Thyroid gland (tissue), 4 donors: Measurements from ENCODE around the gene SLC9C2. TPM values are rescaled to one million over a fixed set of nuclear protein-coding genes. Genes with fewer than 3 reads are reported as not detected.
"Not testable (repeated sequence)": the region's sequence is repeated elsewhere in the genome, so short reads cannot be mapped to it uniquely, and the experiment has no call there.

Source experiments
- DNase-seq, 2 donors: peaks; one replicate each; pipeline ENCODE4 v3.0.0-alpha.2; 2019
- H3K27ac ChIP-seq, 3 donors: fragments of 200-600 bp; sonication (generic); 1 replicate in 2 of 3; 2 replicates in 1 of 3; pipeline ENCODE4 v1.5.1; 2016 to 2019; ENCODE audit warnings: mild to moderate bottlenecking in 1 of 3, moderate library complexity in 1 of 3
- H3K27me3 ChIP-seq: fragments of 200-600 bp; sonication (generic); one replicate; pipeline ENCODE4 v1.5.1; 2019
- H3K36me3 ChIP-seq, 2 donors: fragments of 200-600 bp; sonication (generic); one replicate each; pipeline ENCODE4 v1.5.1; 2016 to 2019
- H3K4me1 ChIP-seq, 2 donors: fragments of 200-600 bp; sonication (generic); one replicate each; pipeline ENCODE4 v1.5.1; 2017 to 2019
- H3K4me3 ChIP-seq, 3 donors: fragments of 200-600 bp; sonication (generic); replicated peaks in 1 of 3; 1 replicate in 2 of 3; 2 replicates in 1 of 3; pipeline ENCODE4 v1.5.1; 2016; ENCODE audit warnings: mild to moderate bottlenecking in 1 of 3
- H3K9me3 ChIP-seq: fragments of 200-600 bp; sonication (generic); one replicate; pipeline ENCODE4 v1.5.1; 2017
- POLR2A ChIP-seq, 2 donors: fragments of 450-650 bp; IDR thresholded peaks; one replicate each; pipeline ENCODE4 v1.6.1; 2017; ENCODE audit warnings: antibody characterized with exemption in 2 of 2, mild to moderate bottlenecking in 2 of 2, moderate library complexity in 1 of 2
- WGBS, 2 donors: methylation state at CpG; one replicate each; pipeline ENCODE4 v1.1.5; 2017; 5-methylcytosine and 5-hydroxymethylcytosine counted together
- intact Hi-C: fragments of 100-400 bp; cut with DNase I; formaldehyde crosslinking; loops from one replicate; pipeline ENCODE4 v1.15.1; 2023
- total RNA-seq, 4 donors: library from RNA; depleted of rRNA; stranded (reverse); fragments of >200 nt; gene quantifications; one replicate each; pipeline ENCODE4 v1.2.3, GENCODE V29; 2016
- TF ChIP-seq, protein P1 (sequence below), 6 experiments: fragments of 200-600 bp in 3 of 6; fragments of 450-650 bp in 3 of 6; sonication (generic) in 3 of 6; IDR thresholded peaks; one replicate each; pipeline ENCODE4 v1.5.1; 2016 to 2019; ENCODE audit warnings: antibody characterized with exemption in 6 of 6, mild to moderate bottlenecking in 2 of 6, inconsistent platforms in 1 of 6, moderate library complexity in 1 of 6

The SLC9C2 gene
- total RNA-seq, 4 donors from 2014 or later = not detected

GRCh38 chr1:173474097-173474779, 128.6 kb downstream of the SLC9C2 start:
- no peak for DNase-seq
- intact Hi-C loops = loop anchor here (5.0 kb wide), 1 partner anchor 42 kb away; no protein-coding TSS in a partner anchor
- H3K9me3 ChIP-seq = no peaks in the 10 kb centered on the region
- H3K36me3 ChIP-seq = no peaks in the 10 kb centered on the region
- peaks cover 19 to 20% of the 10 kb centered on the region in 2 donors for H3K4me1 ChIP-seq
- TF ChIP-seq POLR2A (IDR thresholded peaks at IDR 0.05) = no peak
- TF ChIP-seq, protein P1, sequence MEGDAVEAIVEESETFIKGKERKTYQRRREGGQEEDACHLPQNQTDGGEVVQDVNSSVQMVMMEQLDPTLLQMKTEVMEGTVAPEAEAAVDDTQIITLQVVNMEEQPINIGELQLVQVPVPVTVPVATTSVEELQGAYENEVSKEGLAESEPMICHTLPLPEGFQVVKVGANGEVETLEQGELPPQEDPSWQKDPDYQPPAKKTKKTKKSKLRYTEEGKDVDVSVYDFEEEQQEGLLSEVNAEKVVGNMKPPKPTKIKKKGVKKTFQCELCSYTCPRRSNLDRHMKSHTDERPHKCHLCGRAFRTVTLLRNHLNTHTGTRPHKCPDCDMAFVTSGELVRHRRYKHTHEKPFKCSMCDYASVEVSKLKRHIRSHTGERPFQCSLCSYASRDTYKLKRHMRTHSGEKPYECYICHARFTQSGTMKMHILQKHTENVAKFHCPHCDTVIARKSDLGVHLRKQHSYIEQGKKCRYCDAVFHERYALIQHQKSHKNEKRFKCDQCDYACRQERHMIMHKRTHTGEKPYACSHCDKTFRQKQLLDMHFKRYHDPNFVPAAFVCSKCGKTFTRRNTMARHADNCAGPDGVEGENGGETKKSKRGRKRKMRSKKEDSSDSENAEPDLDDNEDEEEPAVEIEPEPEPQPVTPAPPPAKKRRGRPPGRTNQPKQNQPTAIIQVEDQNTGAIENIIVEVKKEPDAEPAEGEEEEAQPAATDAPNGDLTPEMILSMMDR (IDR thresholded peaks at IDR 0.05) = no peak
- H3K27ac ChIP-seq = no peak overlapping the region
- 86 to 99% methylated on average over 5 of the region's 5 CpGs for WGBS, 2 donors
- H3K4me3 ChIP-seq = no peak overlapping the region
- H3K27me3 ChIP-seq = no peaks in the 10 kb centered on the region

DNA sequence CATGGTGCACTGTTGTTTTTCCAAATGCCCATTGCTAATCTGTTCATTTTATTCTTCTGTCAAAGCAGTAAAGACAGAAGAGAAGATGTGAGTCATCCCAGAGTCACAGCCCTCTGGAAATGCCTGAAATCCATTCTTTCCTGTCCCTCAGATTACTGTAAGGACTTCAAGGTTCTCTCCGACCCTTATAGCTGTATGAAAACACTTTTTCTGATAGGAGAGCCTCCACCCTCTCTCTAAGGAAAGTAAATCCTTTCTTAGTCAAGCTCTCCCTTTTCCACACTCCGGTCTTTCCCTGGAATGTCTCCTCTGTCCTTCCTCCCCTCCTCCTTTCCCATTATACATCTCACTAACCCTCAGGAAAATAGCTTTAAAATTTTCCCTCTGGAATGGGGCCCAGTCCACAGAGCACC, 129.3 kb downstream of the SLC9C2 start:
- Histone ChIP-seq H3K36me3 (no peaks in the 10 kb centered on the region), H3K27ac (no peak overlapping the region), H3K4me1 (peaks cover 13% of the 10 kb centered on the region in 2 donors), H3K9me3 (no peaks in the 10 kb centered on the region), H3K4me3 (no peak overlapping the region), H3K27me3 (no peaks in the 10 kb centered on the region)
- DNase-seq = no peak
- WGBS, 2 donors = 80 to 87% methylated on average over 2 of the region's 2 CpGs
- TF ChIP-seq POLR2A (IDR thresholded peaks at IDR 0.05) = no peak
- intact Hi-C loops = loop anchor here (5.0 kb wide), 1 partner anchor 41 kb away; no protein-coding TSS in a partner anchor

DNA sequence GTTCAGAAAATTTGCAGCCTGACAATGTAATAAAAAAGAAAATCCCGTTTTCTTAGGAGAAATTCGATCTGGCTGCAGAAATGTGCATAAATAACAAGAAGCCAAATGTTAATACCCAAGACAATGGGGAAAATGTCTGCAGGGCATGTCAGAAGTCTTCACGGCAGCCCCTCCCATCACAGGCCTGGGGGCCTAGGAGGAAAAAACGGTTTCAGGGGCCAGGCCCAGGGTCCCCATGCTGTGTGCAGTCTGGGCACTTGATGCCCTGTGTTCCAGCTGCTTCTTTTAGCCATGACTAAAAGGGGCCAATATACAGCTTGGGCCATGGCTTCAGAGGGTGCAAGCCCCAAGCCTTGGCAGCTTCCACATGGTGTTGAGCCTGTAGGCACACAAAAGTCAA, 132.3 kb downstream of the SLC9C2 start:
- H3K36me3 ChIP-seq = no peaks in the 10 kb centered on the region
- TF ChIP-seq, protein P1 (IDR thresholded peaks at IDR 0.05) = no peak
- no peak for TF ChIP-seq POLR2A (IDR thresholded peaks at IDR 0.05)
- intact Hi-C loops = loop anchor here (5.0 kb wide), 1 partner anchor 38 kb away; no protein-coding TSS in a partner anchor
- no peak for DNase-seq
- no peaks in the 10 kb centered on the region for H3K9me3 ChIP-seq
- peaks cover 0 to under 1% of the 10 kb centered on the region in 2 donors for H3K4me1 ChIP-seq
- H3K27me3 ChIP-seq = no peaks in the 10 kb centered on the region
- no peak overlapping the region for H3K4me3 ChIP-seq
- no peak overlapping the region for H3K27ac ChIP-seq
- 97 to 100% methylated on average over 4 of the region's 4 CpGs for WGBS, 2 donors

GRCh38 chr1:173469656-173470055, 133.2 kb downstream of the SLC9C2 start:
- TF ChIP-seq, protein P1 (IDR thresholded peaks at IDR 0.05) = no peak
- TF ChIP-seq POLR2A (IDR thresholded peaks at IDR 0.05) = no peak
- no peaks in the 10 kb centered on the region for H3K27me3 ChIP-seq
- no peaks in the 10 kb centered on the region for H3K9me3 ChIP-seq
- H3K27ac ChIP-seq = no peak overlapping the region
- intact Hi-C loops = loop anchor here (5.0 kb wide), 1 partner anchor 37 kb away; no protein-coding TSS in a partner anchor
- 96% methylated on average over 3 of the region's 3 CpGs for WGBS, 2 donors
- no peak overlapping the region for H3K4me3 ChIP-seq
- H3K36me3 ChIP-seq = no peaks in the 10 kb centered on the region
- DNase-seq = no peak
- H3K4me1 ChIP-seq = no peaks in the 10 kb centered on the region

- intact Hi-C loops = no loop called here
- DNase-seq = no peak
- no peaks in the 10 kb centered on the region for H3K4me1 ChIP-seq
- H3K4me3 ChIP-seq = no peak overlapping the region
- H3K9me3 ChIP-seq = no peaks in the 10 kb centered on the region
- no peaks in the 10 kb centered on the region for H3K27me3 ChIP-seq
- no peak for TF ChIP-seq POLR2A (IDR thresholded peaks at IDR 0.05)
- TF ChIP-seq, protein P1 (IDR thresholded peaks at IDR 0.05) = no peak
- WGBS, 2 donors = 91 to 94% methylated on average over 4 of the region's 4 CpGs
- H3K36me3 ChIP-seq = no peaks in the 10 kb centered on the region
- no peak overlapping the region for H3K27ac ChIP-seq
Observed at GRCh38 chr1:173467426-173467825, 135.4 kb downstream of the SLC9C2 start.

GRCh38 chr1:173464185-173464584, 138.7 kb downstream of the SLC9C2 start:
- WGBS, 2 donors = 71 to 72% methylated on average over 2 of the region's 2 CpGs

GRCh38 chr1:173462666-173463065, 140.2 kb downstream of the SLC9C2 start:
- H3K27ac ChIP-seq, DNase-seq, H3K27me3 ChIP-seq, H3K4me1 ChIP-seq, H3K4me3 ChIP-seq, H3K9me3 ChIP-seq, intact Hi-C loops, H3K36me3 ChIP-seq: not testable (repeated sequence)
- 93 to 94% methylated on average over 2 of the region's 2 CpGs for WGBS, 2 donors

More at GRCh38 chr1:173464185-173464584, 138.7 kb downstream of the SLC9C2 start:
- DNase-seq, H3K36me3 ChIP-seq, H3K4me3 ChIP-seq, H3K4me1 ChIP-seq, intact Hi-C loops, H3K9me3 ChIP-seq, H3K27ac ChIP-seq, H3K27me3 ChIP-seq: not testable (repeated sequence)
